Suppressor macrophage treated with lipopolysaccharide for 4 hours (primary cell): ENCODE measurements around the gene RUNX2.
A peak's percentile ranks its signal among the peaks of the same experiment; 100 is the strongest.

ENCODE experiments used
- DNase-seq: peaks from one replicate; pipeline ENCODE4 v3.0.0-alpha.2; 2020

Gene RUNX2

DNA sequence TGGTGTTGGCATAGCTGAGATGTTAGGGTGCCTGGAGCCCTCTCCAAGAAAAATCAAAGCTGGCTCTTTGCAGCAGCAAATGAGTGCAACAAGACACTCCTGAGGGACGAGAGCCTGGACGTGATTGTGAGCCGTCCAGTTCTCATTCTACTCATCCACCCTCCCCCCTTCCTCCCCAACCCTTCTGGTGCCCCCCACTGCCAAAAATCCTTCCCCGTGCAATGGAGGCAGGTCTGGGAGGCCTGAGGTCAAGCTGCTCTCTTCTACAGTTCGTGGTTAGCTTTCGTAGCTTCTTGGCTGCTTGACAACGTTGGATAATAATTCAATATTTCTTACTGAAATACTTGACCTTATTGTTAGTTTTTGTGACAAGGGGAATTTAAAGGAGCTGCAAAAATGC, 234.9 kb downstream of the RUNX2 start:
- DNase-seq = no peak

- DNase-seq = no peak
Measured at GRCh38 chr6:45563844-45564243, 235.7 kb downstream of the RUNX2 start.

DNA sequence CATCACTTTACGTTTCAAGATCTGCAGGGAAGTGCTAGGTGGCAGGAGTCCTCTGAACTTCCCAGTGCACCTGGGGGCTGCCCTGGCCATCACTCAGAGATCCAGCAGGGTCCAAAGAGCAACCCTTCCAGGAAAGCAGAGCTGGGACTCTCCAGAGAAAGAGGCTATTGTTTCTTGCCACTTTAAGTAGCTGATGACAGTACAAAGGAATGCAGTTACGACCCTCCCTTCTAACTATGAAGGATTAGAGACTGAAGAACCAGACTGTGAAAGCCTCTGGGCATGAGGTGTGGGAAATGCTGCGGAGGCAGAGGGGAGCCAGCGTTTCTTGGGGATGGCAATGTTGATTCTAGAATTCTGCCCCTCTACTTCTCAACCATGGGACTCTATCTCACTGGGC, 238.8 kb downstream of the RUNX2 start:
- no peak for DNase-seq

DNA sequence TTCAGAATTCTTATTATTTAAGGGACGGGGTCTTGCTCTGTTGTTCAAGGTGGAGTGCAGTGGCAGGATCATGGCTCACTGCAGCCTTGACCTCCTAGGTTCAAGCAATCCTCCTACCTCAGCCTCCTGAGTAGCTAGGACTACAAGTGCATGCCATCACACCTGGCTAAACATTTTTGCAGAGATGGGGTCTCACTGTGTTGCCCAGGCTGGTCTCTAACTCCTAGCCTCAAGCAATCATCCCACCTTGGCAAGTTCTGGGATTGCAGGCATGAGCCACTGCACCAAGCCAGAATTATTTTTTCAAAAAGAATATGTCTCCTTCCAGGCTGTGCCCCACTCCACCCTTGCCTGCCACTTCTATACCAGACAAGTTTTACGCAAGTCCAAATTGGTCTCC, 239.7 kb downstream of the RUNX2 start:
- DNase-seq = no peak

DNA sequence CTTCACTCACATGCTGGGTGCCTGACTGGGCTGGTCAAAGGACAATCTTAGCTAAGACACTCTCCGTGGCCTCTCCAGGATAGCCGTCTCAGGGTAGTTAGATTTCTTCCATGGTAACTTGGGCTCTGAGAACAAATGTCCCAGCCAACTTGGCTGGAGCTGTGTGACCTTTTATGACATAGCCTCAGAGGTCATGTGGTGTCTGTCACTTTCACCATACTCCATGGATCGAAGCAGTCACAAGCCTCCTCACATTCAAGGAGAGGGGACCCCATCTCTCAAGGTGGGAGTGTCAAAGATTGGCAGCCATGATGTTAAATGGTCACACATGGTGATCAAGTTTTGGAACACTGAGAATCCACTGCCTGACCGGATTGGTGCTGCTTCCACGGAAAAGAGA, 240.5 kb downstream of the RUNX2 start:
- no peak for DNase-seq

DNA sequence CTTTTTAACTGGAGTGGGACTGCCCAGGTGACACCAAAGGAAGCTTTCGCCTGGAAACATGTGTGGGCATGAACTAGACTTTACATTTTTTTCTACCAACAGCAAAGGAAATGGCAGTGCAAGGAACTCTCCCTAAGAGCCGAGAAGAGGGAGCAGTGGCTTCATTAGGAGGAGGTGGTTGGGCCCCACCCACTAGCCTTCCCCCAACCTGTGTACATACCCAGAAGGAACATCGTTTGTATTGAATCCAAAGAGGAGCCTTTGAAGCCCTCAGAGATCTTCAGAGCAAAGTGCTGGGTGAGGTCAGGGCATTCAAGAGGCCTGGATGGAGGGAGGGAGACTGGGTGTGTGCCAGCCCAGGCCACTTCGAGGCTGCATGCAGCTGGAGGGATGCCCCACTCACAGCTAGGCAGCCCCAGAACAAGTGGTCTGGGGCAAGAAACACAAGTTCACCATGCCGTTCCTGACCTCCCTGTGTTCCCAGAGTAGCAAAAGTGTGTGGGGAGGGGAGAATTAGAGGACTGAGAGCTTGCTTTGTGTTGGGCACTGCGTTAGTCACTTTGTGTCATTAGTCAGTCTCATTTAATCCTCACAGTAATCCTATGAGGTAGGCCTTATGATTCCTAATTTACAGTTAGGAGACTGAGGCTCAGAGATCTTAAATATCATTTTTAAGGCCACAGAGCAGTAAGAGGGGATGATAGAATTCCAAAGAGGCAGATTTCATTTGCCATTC, 241.2 kb downstream of the RUNX2 start:
- no peak for DNase-seq

GRCh38 chr6:45571159-45571558, 243.0 kb downstream of the RUNX2 start:
- DNase-seq = no peak

DNA sequence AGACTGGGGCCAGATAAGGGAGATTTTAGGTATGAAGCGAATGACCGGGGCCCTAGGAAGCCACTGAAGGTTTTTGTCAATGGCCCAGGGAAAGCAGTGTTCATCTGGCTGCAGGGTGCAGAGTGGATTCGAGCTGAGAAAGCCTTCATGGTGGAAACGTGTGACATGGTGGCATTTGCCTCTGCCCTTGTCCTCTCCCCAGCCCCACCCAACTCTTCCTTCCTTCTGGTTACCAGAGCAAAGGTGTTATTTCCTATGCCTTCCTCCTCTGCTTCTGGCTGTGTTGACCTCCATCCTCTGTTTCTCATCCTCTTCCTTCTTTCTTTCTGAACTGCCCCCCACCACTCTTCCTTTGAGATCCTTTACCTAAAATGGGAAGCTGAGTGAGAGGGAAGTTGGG, 244.7 kb downstream of the RUNX2 start:
- DNase-seq = no peak

GRCh38 chr6:45574014-45574461, 245.9 kb downstream of the RUNX2 start:
- peak; percentile 55 for DNase-seq

DNA sequence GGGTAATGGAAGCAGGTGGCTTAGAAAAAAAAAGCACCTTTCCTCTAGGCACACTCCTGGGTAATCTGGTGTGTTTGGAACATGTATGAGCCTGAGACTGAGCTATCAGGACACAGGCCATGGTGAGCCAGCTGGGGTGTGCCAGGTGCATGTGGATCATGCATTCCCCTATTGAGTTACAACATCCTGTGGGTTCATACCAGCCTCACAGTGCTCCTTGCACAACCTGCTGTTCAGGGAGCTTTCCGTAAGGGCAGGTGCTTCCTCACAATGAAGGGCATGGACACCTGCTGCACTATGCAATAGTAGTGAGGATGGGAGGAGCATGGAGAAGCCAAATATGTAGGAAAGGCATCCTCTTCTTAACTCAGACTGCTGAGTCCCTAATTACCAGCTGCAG, 246.8 kb downstream of the RUNX2 start:
- no peak for DNase-seq

GRCh38 chr6:45576648-45577624, 248.8 kb downstream of the RUNX2 start:
- DNase-seq = no peak

DNA sequence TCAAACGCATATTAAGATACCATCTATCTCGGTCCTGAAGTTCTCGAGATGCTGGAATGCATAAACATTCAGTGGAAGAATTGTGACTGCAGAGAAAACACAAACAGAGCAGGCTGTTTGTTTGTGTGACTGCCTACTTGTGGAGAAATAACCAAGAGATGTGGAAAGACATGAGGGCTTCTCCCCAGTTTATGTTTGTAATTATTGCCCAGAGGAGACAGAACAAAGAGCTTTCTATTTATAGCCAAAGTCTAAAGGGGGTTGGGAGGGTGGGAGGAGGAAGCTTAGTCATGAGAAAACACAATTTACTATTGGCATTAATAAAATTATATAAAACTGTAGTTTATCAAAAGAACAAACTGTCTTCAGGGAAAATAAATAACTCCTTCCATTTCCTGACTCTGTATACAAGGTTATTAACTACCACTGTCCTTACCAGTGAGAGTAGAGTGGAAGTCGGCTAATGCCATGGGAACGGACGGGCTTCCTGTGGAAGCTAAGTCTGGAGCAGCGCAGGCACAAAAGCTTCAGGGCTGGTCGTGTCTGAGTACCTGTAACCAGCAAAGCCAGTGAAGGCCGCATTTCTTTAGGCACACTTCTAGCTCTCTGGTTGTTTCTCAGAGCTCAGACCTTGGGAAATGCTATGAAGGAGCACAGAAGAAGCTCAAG, 249.8 kb downstream of the RUNX2 start:
- DNase-seq = no peak

DNA sequence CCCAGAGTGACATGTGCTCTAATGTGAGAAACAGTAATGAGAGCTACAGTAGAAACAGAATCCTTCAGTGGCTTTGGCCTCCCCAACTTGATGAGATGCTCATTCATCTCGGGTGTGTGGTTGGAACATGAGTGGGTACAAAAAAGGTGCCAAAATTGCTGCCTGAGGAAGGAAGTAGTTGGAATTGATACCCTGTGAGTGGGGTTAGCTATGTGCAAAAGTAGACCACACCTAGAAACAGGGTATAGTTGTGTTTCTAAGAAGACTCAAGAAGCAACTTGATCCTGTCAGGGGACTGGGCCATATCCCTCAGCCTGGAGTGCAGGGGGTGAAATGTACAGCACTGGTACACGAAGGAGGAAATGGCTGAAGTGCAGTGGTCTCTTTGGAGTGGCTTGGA, 256.0 kb downstream of the RUNX2 start:
- no peak for DNase-seq

DNA sequence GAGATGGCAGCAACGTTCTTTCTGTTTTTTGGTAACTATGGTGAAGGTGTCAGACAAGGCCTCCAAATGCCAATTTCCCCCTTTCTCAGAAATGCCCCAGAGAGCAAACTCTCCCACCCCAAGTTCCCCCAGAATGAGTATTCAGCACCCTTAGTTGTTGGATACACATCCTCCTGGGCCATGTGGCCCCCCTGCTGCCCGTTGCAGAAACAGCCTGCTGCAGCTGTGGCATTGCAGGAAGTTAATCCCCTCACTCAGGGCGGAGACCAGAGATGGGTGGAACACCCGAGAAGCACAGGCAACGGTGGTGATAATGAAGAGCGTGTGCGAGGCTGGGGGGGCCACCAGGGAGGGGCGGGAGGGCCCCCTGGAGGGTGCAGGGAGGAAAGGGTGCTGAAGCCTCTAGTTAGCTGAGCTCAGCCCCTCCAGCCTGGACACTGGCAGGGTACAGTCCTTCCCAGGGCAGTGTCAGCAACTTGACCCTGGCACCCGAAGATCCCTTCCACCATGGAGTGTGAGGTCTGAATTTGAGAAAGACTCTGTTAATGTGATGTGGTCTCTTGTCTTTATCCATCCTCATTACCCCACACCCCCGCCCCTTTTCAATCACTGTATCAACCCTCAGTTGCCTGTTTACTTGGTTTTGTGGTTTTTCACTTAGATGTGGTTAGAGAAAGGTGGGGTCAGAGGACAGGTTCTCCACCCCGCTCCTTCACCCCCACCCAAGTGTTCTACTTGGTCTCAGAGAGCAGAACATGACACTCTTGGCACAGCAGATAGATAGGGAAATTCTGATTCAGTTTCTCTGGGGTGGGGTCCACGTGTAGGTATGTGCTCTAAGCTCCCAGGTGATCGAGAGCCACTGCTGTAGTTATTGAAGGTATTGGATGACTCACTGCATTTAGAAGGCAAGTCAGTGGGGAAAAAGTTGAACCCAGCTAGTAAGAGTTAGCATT, 258.4 kb downstream of the RUNX2 start:
- no peak for DNase-seq

DNA sequence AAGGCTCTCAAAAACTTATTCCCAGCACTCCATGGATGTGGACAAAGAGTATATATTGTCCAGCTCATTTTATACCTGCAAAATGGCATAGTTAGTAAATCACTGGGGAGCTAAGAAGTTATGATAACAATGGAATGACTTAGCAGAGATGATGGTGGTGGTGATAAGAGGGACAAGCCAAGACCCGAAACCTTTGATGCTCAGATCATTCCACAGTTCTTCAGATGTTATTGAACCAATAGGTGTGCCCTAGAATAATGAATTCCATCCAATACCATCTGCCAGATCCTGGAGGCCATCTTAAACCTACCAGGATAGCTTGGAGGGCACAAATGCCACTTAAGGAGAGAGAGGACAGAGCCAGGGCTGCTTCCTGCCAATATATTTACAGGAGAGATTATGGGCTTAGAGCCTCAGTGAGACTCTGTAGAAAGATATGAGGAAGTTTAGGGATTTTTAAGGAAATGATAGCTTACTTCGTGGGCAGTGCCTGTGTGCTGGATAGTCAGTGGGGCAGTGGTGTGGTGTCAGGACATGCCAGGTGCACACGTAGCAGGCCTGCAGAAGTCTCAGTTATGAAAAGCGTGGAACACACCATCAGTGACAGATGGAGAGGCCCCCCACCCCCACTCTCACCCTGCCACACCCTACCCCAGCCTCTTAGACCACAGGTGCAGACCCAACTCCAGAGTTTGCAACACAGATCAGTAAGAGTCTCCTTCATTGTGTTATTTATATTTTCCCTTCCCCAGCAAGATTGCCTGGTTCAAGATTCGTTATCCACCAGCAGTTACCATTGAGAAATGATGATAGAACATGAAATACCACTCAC, 259.3 kb downstream of the RUNX2 start:
- DNase-seq = no peak

DNA sequence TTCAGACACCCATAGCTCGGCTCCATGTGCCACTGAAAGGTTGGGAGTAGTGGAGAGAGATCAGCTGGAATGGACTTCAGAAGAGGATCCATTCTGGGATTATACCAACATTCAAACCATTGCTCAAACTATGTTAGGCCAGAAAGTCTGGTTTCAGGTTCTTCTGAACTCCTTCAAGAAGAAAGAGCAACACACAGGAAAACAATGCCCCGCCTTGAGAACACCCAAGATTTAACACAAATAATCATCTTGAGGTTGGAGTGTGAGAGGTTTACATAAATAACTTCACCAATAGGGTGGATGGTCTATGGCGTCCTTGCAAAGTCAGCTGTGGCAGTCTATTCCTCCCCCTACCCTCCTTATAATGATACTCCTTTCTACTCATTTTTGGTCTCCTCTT, 261.2 kb downstream of the RUNX2 start:
- DNase-seq = no peak

DNA sequence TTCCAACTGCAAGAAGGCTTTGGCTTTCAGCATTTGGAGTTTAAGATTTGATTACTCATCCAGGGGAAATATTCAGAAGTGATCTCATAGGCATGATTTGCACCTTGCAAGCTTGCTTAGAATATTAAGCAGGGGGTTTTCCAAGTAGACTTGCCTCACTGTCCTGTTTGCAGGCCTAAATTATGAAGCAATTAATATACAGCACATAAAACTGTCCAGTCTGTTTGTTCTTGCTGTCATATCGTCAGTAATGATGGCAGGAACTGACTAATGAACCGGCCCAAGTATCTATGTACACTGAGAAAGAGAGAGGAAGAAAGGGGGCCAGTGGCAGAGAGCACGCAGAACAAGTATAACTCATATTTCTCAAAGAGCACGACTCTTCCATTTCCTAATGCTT, 262.1 kb downstream of the RUNX2 start:
- DNase-seq = peak; percentile 57

- no peak for DNase-seq
Measured at GRCh38 chr6:45590696-45591184, 262.6 kb downstream of the RUNX2 start.

DNA sequence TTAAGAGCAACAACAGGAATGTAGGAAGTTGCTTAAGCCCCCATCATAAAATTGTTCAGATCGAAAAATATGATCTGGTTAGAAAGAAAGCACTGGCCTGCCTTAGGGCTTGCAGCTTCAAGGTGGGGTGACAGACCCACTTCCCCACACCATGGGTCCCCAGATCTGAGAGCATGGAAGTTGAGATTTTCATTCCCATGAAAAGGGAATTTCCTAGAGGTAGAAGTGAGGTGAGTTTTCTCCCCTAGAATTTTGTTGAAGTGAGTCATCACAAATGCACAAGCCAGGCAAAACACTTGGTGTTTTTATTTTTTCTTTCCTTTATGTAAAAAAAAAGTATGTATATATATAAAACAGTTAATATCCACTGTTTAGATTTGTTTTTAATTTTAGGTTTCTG, 263.2 kb downstream of the RUNX2 start:
- no peak for DNase-seq

DNA sequence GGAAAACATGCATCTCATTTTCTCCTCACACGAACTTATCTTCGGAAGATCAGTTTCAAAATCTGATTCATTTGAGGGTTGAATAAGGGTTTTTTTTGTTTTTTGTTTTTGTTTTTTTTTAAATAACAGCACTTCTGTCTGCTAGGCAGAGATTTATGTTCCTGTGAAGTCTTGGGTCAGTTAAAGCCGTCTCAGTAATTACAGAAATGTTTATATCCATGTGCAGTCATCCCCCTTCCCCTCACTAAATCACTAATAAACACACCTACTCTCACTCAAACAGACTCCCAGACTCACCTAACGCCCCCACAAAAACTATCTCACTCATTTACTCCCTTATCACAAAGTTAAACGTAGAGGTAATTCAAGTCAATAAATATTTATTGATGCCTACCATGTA, 263.8 kb downstream of the RUNX2 start:
- no peak for DNase-seq

GRCh38 chr6:45592991-45593390, 264.9 kb downstream of the RUNX2 start:
- DNase-seq = no peak
